Liver (tissue), 9 donors: ENCODE data around the gene C16orf74. TPM values are rescaled to one million over a fixed set of nuclear protein-coding genes. Genes with fewer than 3 reads are reported as not detected.

ENCODE experiments used
- DNase-seq: peaks from one replicate; pipeline ENCODE4 v3.0.0-alpha.2; 2017; ENCODE audit warnings: low spot score
- H3K27ac ChIP-seq, 2 donors: one replicate each; pipeline ENCODE4 v1.7.0; 2013; ENCODE audit warnings: inconsistent platforms in 2 of 2, low read length in 2 of 2, control low read depth in 1 of 2, low read depth in 1 of 2, mild to moderate bottlenecking in 1 of 2
- H3K27me3 ChIP-seq, 4 donors: one replicate each; pipeline versions ENCODE4 v1.6.1 to v1.7.0; 2013; ENCODE audit warnings: low read length in 3 of 4, inconsistent platforms in 1 of 4, mild to moderate bottlenecking in 1 of 4, moderate library complexity in 1 of 4; ENCODE audit not compliant: control insufficient read depth in 4 of 4, insufficient read depth in 4 of 4
- H3K36me3 ChIP-seq, 4 donors: one replicate each; pipeline versions ENCODE4 v1.6.1 to v1.7.0; 2013; ENCODE audit warnings: low read length in 3 of 4, mild to moderate bottlenecking in 3 of 4, low read depth in 1 of 4, moderate library complexity in 1 of 4; ENCODE audit not compliant: control insufficient read depth in 4 of 4, insufficient read depth in 3 of 4
- H3K4me1 ChIP-seq, 4 donors: one replicate each; pipeline versions ENCODE4 v1.6.1 to v1.7.0; 2013; ENCODE audit warnings: low read length in 3 of 4, mild to moderate bottlenecking in 3 of 4, moderate library complexity in 1 of 4; ENCODE audit not compliant: control insufficient read depth in 4 of 4, insufficient read depth in 4 of 4
- H3K4me3 ChIP-seq, 3 donors: one replicate each; pipeline versions ENCODE4 v1.6.1 to v1.7.0; 2013; ENCODE audit warnings: low read length in 3 of 3, control low read depth in 1 of 3, low read depth in 1 of 3, mild to moderate bottlenecking in 1 of 3
- H3K9ac ChIP-seq, 2 donors: one replicate each; pipeline ENCODE4 v1.7.0; 2013; ENCODE audit warnings: low read length in 2 of 2, mild to moderate bottlenecking in 2 of 2, moderate library complexity in 2 of 2, control low read depth in 1 of 2, low read depth in 1 of 2
- H3K9me3 ChIP-seq, 4 donors: one replicate each; pipeline versions ENCODE4 v1.6.1 to v1.7.0; 2013; ENCODE audit warnings: low read length in 3 of 4; ENCODE audit not compliant: control insufficient read depth in 4 of 4
- ATF3 ChIP-seq: IDR thresholded peaks from 2 replicates; pipeline ENCODE4 v1.6.1; 2016; ENCODE audit warnings: antibody characterized with exemption
- CTCF ChIP-seq: fragments of 150-350 bp; IDR thresholded peaks from 2 replicates; pipeline ENCODE4 v1.5.1; 2017; ENCODE audit warnings: improper control_type of control experiment, low read depth, low read length; ENCODE audit not compliant: missing input control
- EGR1 ChIP-seq, 2 donors: IDR thresholded peaks; 2 replicates each; pipeline ENCODE4 v1.6.1; 2016 to 2018; ENCODE audit warnings: antibody characterized with exemption in 2 of 2, low read depth in 2 of 2
- FOXA2 ChIP-seq: IDR thresholded peaks from 2 replicates; pipeline ENCODE4 v1.6.1; 2016; ENCODE audit warnings: antibody characterized with exemption
- GABPA ChIP-seq, 2 donors: IDR thresholded peaks in 1 of 2; conservative IDR thresholded peaks in 1 of 2; 2 replicates each; pipeline ENCODE4 v1.6.1; 2016; ENCODE audit warnings: antibody characterized with exemption in 2 of 2, mild to moderate bottlenecking in 1 of 2, moderate library complexity in 1 of 2
- HNF4A ChIP-seq, 2 donors: conservative IDR thresholded peaks; 2 replicates each; pipeline ENCODE4 v1.6.1; 2016; ENCODE audit warnings: antibody characterized with exemption in 2 of 2, mild to moderate bottlenecking in 2 of 2
- MAX ChIP-seq: IDR thresholded peaks from 2 replicates; pipeline ENCODE4 v1.6.1; 2016; ENCODE audit warnings: antibody characterized with exemption
- RXRA ChIP-seq, 2 donors: IDR thresholded peaks; 2 replicates each; pipeline ENCODE4 v1.6.1; 2017 to 2018; ENCODE audit warnings: antibody characterized with exemption in 2 of 2, mild to moderate bottlenecking in 1 of 2
- SP1 ChIP-seq: IDR thresholded peaks from 2 replicates; pipeline ENCODE4 v1.6.1; 2018; ENCODE audit warnings: antibody characterized with exemption, mild to moderate bottlenecking
- TAF1 ChIP-seq: conservative IDR thresholded peaks from 2 replicates; pipeline ENCODE4 v1.6.1; 2016; ENCODE audit warnings: antibody characterized with exemption, mild to moderate bottlenecking
- ZBTB33 ChIP-seq: IDR thresholded peaks from 2 replicates; pipeline ENCODE4 v1.6.1; 2016; ENCODE audit warnings: antibody characterized with exemption
- WGBS: extraction: QIAGEN DNeasy Blood & Tissue Kit; methylation state at CpG from one replicate; pipeline ENCODE4 v1.1.7; 2013; 5-methylcytosine and 5-hydroxymethylcytosine counted together
- polyA plus RNA-seq, 2 donors: library from polyadenylated mRNA; stranded (reverse) in 1 of 2; unstranded in 1 of 2; fragments of 200-250 nt in 1 of 2; fragments of >200 nt in 1 of 2; fragmentation: Nextera tagmentation in 1 of 2; extraction: Ambion mirVana in 1 of 2; gene quantifications; one replicate each; pipeline versions ENCODE4 v1.2.1 to v1.2.3, GENCODE V29; 2013 to 2015
- total RNA-seq, 2 donors: library from RNA; depleted of rRNA; stranded (reverse); fragments of >200 nt; gene quantifications; one replicate each; pipeline ENCODE4 v1.2.3, GENCODE V29; 2014
- donor health status: healthy.
- donor health status: healthy.
- donor health status: healthy.
- donor health status: healthy.
- donor health status: healthy.

Gene C16orf74
- total and polyA plus RNA-seq, 4 donors: 0.37 to 0.75 (median 0.43) TPM

- DNase-seq: peak; percentile 52
- H3K4me1 ChIP-seq: peaks cover 4 to 33% (median 23%) of the 10 kb centered on the region in 4 donors
- H3K4me3 ChIP-seq: peak overlapping the region; percentile 86 to 97 (median 96)
- H3K9me3 ChIP-seq: no peaks in the 10 kb centered on the region
- peak overlapping the region in 1 of 2 donors; percentile 88 for H3K27ac ChIP-seq
- peak overlapping the region; percentile 52 to 95 for H3K9ac ChIP-seq
- under 1% methylated on average over 51 of the region's 51 CpGs for WGBS
- peaks cover 0 to 38% (median 21%) of the 10 kb centered on the region in 4 donors for H3K36me3 ChIP-seq
- no peaks in the 10 kb centered on the region for H3K27me3 ChIP-seq
- TF ChIP-seq GABPA (IDR thresholded peaks at IDR 0.05 in 1 of 2, conservative IDR thresholded peaks at IDR 0.05 in 1 of 2) (no peak), MAX (no peak), TAF1 (no peak)
These were observed 48.1 kb upstream of the C16orf74 start for GRCh38 chr16:85798901-85799496.

- no peak for TF ChIP-seq SP1
- TF ChIP-seq TAF1: no peak
- no peak for TF ChIP-seq FOXA2
- TF ChIP-seq MAX: no peak
- no peak for TF ChIP-seq HNF4A (conservative IDR thresholded peaks at IDR 0.05)
- no peak for TF ChIP-seq ZBTB33
- H3K9me3 ChIP-seq: no peaks in the 10 kb centered on the region
- no peak overlapping the region for H3K27ac ChIP-seq
- peak overlapping the region; percentile 86 to 97 (median 96) for H3K4me3 ChIP-seq
- peak overlapping the region; percentile 52 to 95 for H3K9ac ChIP-seq
- no peaks in the 10 kb centered on the region for H3K27me3 ChIP-seq
- H3K4me1 ChIP-seq: peaks cover 4 to 33% (median 23%) of the 10 kb centered on the region in 4 donors
- DNase-seq: no peak
- H3K36me3 ChIP-seq: peaks cover 0 to 31% (median 15%) of the 10 kb centered on the region in 4 donors
- WGBS: 11% methylated on average over 17 of the region's 17 CpGs
These were observed 47.4 kb upstream of the C16orf74 start for GRCh38 chr16:85798283-85798776.

- H3K36me3 ChIP-seq: peaks cover 0 to 17% (median 2%) of the 10 kb centered on the region in 4 donors
- no peak overlapping the region for H3K4me3 ChIP-seq
- no peaks in the 10 kb centered on the region for H3K27me3 ChIP-seq
- no peaks in the 10 kb centered on the region for H3K9me3 ChIP-seq
- no peak for DNase-seq
- H3K4me1 ChIP-seq: peaks cover 4 to 31% (median 23%) of the 10 kb centered on the region in 4 donors
- TF ChIP-seq RXRA (IDR thresholded peaks at IDR 0.05) (no peak), GABPA (IDR thresholded peaks at IDR 0.05 in 1 of 2, conservative IDR thresholded peaks at IDR 0.05 in 1 of 2) (no peak), ATF3 (no peak), CTCF (no peak), FOXA2 (no peak), EGR1 (IDR thresholded peaks at IDR 0.05; ENCODE audit: low read depth in 2 of 2) (no peak)
- H3K9ac ChIP-seq: no peak overlapping the region
- 81% methylated on average over 7 of the region's 7 CpGs for WGBS
- H3K27ac ChIP-seq: no peak overlapping the region
These were observed 45.7 kb upstream of the C16orf74 start for GRCh38 chr16:85796599-85796998.
